GM12878 (cell line): ENCODE measurements around the gene RPGRIP1. TPM values are rescaled to one million over a fixed set of nuclear protein-coding genes. Genes with fewer than 3 reads are reported as not detected.
A peak's percentile ranks its signal among the peaks of the same experiment; 100 is the strongest.

Experiments
- BCL11A ChIP-seq: IDR thresholded peaks from 2 replicates; pipeline ENCODE4 v1.6.1; 2011; ENCODE audit warnings: low read depth, low read length
- CBX5 ChIP-seq: sonication (generic); IDR thresholded peaks from 2 replicates; pipeline ENCODE4 v1.6.1; 2016; ENCODE audit warnings: low read depth, moderate library complexity, mild to moderate bottlenecking, inconsistent platforms
- CHD1 ChIP-seq: IDR thresholded peaks from 2 replicates; pipeline ENCODE4 v1.6.1; 2012; ENCODE audit warnings: low read depth, low read length, improper control_type of control experiment
- EED ChIP-seq: sonication (generic); IDR thresholded peaks from 2 replicates; pipeline ENCODE4 v1.6.1; 2016; ENCODE audit warnings: antibody characterized with exemption, low read depth
- EP300 ChIP-seq, 2 experiments: fragments of 150-350 bp in 1 of 2; IDR thresholded peaks; 2 replicates each; pipeline ENCODE4 v1.6.1; 2011 to 2012; ENCODE audit warnings: low read depth in 2 of 2, low read length in 2 of 2, borderline replicate concordance in 1 of 2, improper control_type of control experiment in 1 of 2, inconsistent platforms in 1 of 2; ENCODE audit not compliant: control insufficient read depth in 1 of 2
- ESRRA ChIP-seq: IDR thresholded peaks from 2 replicates; pipeline ENCODE4 v1.6.1; 2012; ENCODE audit warnings: mild to moderate bottlenecking, low read length, improper control_type of control experiment
- GATAD2B ChIP-seq: fragments of 450-650 bp; conservative IDR thresholded peaks from 2 replicates; pipeline ENCODE4 v1.6.1; 2017; ENCODE audit warnings: low read depth, mild to moderate bottlenecking, moderate library complexity
- NFIC ChIP-seq: IDR thresholded peaks from 2 replicates; pipeline ENCODE4 v1.6.1; 2012; ENCODE audit warnings: low read depth, mild to moderate bottlenecking, inconsistent platforms, low read length, moderate library complexity
- NR2C2 ChIP-seq: IDR thresholded peaks from 2 replicates; pipeline ENCODE4 v1.6.1; 2011; ENCODE audit warnings: borderline replicate concordance, low read depth; ENCODE audit not compliant: control insufficient read depth, insufficient read length
- RBBP5 ChIP-seq: fragments of 200-600 bp; sonication (generic); conservative IDR thresholded peaks from 2 replicates; pipeline ENCODE4 v1.6.1; 2016
- SIN3A ChIP-seq: IDR thresholded peaks from 2 replicates; pipeline ENCODE4 v1.6.1; 2012; ENCODE audit warnings: low read depth, low read length, improper control_type of control experiment
- SMAD5 ChIP-seq: IDR thresholded peaks from 2 replicates; pipeline ENCODE4 v1.6.1; 2016; ENCODE audit warnings: antibody characterized with exemption, low read depth
- SMARCA5 ChIP-seq: fragments of 450-650 bp; IDR thresholded peaks from 2 replicates; pipeline ENCODE4 v1.6.1; 2017; ENCODE audit warnings: mild to moderate bottlenecking
- SPI1 ChIP-seq: IDR thresholded peaks from 2 replicates; pipeline ENCODE4 v1.6.1; 2011; ENCODE audit warnings: low read depth, mild to moderate bottlenecking, low read length, moderate library complexity, borderline replicate concordance; ENCODE audit not compliant: insufficient read depth
- TBL1XR1 ChIP-seq: IDR thresholded peaks from 2 replicates; pipeline ENCODE4 v1.6.1; 2012; ENCODE audit warnings: low read depth, low read length, improper control_type of control experiment
- TCF7 ChIP-seq: IDR thresholded peaks from 2 replicates; pipeline ENCODE4 v1.6.1; 2014; ENCODE audit warnings: antibody characterized with exemption, borderline replicate concordance
- polyA plus RNA-seq, 11 experiments: library from polyadenylated mRNA; depleted of rRNA in 4 of 11; unstranded in 6 of 11; stranded (reverse) in 5 of 11; fragments of >200 nt; fragmentation: Nextera tagmentation in 4 of 11; fragmentation: Illumina TruSeq in 1 of 11; extraction: Ambion mirVana in 4 of 11; extraction: Trizol in 1 of 11; gene quantifications; 1 replicate in 1 of 11; 2 replicates in 10 of 11; pipeline versions ENCODE4 v1.2.1 to v1.2.3, GENCODE V29; 2011 to 2016; ENCODE audit warnings: inconsistent platforms in 2 of 11, missing spikeins in 2 of 11, low read depth in 1 of 11
- total RNA-seq, 4 experiments: library from RNA; depleted of rRNA in 3 of 4; stranded (reverse); fragments of >200 nt in 3 of 4; fragmentation: Illumina TruSeq in 1 of 4; extraction: Trizol in 1 of 4; gene quantifications; 2 replicates each; pipeline versions ENCODE4 v1.2.1 to v1.2.3, GENCODE V29; 2013 to 2021
- TF ChIP-seq, protein P1 (sequence below): fragments of 450-650 bp; IDR thresholded peaks from 2 replicates; pipeline ENCODE4 v1.6.1; 2017; ENCODE audit warnings: borderline replicate concordance
- TF ChIP-seq, protein P2 (sequence below): fragments of 450-650 bp; IDR thresholded peaks from 2 replicates; pipeline ENCODE4 v1.6.1; 2017; ENCODE audit warnings: mild to moderate bottlenecking, low read depth, inconsistent platforms; ENCODE audit not compliant: poor library complexity, severe bottlenecking
- TF ChIP-seq, protein P3 (sequence below): fragments of 450-650 bp; IDR thresholded peaks from 2 replicates; pipeline ENCODE4 v1.6.1; 2017; ENCODE audit warnings: low read depth, mild to moderate bottlenecking, moderate library complexity
- TF ChIP-seq, protein P4 (sequence below): fragments of 450-650 bp; IDR thresholded peaks from 2 replicates; pipeline ENCODE4 v1.6.1; 2017; ENCODE audit warnings: mild to moderate bottlenecking, moderate library complexity

RPGRIP1 gene
- total and polyA plus RNA-seq, 10 of the 15 experiments (the other 5 are each of a cell fraction or from before 2014, with no cell fraction given), result 0.07 to 1.1 (median 0.30) TPM; not detected in 1

DNA sequence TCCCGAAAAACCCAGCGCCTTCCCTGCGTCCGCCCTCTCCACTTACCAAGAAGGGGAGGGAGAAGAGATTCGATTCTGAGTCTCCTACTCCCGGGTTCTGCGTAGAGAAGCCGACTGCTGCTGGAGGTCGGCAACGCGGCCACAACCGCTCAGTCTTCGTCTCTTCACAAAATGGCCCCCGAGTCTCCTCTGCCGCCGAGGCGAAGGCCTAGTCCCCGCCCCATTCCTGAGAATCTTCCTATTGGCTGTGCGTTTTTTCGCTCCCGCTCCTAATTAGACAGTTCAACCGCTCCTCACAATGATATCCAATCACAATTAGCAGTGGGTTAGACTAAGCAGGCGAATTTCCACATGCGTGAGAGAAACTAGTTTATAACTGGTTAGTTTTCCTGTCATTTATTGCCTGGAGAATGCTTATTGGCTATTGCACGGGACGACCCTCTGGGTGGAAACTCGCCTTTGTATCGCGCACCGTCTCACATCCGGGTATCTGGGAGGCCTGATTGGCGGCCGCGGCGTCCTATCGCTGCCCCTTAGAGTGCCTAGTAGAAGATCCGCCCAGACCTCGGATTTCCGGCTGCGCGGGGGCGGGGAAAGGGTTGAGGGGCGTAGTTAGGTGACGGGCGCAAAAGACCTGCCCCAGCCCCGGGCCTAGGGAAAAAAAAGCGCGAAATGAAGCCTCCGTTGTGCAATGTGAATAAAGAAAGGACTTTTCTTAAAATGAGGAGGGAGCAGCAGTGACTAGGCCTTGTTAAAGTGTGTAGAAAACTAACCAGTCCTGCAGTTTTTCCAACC lies 10.4 kb upstream of the RPGRIP1 start, which contains the start of gene HNRNPC (continued):
- TF ChIP-seq ESRRA (no peak), BCL11A (no peak), CBX5 (no peak), EED (0 out of 2 replicates have a peak, but pooled peaks have one; percentile 52), NFIC (no peak; the same call in 1 of the 2 replicates), TBL1XR1 (no peak), SPI1 (no peak), TCF7 (no peak), EP300 (IDR thresholded peaks at IDR 0.05; ENCODE audit: borderline replicate concordance in 1 of 2, control insufficient read depth in 1 of 2, low read depth in 2 of 2, low read length in 2 of 2) (no peak), SMAD5 (peak; percentile 97), NR2C2 (no peak), CHD1 (0 out of 2 replicates have a peak, but pooled peaks have one; percentile 93), SMARCA5 (0 out of 2 replicates have a peak, but pooled peaks have one; percentile 35), SIN3A (no peak), GATAD2B (no peak; the same call in 1 of the 2 replicates), RBBP5 (no peak; the same call in 1 of the 2 replicates)
- TF ChIP-seq, protein P1, sequence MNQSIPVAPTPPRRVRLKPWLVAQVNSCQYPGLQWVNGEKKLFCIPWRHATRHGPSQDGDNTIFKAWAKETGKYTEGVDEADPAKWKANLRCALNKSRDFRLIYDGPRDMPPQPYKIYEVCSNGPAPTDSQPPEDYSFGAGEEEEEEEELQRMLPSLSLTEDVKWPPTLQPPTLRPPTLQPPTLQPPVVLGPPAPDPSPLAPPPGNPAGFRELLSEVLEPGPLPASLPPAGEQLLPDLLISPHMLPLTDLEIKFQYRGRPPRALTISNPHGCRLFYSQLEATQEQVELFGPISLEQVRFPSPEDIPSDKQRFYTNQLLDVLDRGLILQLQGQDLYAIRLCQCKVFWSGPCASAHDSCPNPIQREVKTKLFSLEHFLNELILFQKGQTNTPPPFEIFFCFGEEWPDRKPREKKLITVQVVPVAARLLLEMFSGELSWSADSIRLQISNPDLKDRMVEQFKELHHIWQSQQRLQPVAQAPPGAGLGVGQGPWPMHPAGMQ, result no peak
- TF ChIP-seq, protein P2, sequence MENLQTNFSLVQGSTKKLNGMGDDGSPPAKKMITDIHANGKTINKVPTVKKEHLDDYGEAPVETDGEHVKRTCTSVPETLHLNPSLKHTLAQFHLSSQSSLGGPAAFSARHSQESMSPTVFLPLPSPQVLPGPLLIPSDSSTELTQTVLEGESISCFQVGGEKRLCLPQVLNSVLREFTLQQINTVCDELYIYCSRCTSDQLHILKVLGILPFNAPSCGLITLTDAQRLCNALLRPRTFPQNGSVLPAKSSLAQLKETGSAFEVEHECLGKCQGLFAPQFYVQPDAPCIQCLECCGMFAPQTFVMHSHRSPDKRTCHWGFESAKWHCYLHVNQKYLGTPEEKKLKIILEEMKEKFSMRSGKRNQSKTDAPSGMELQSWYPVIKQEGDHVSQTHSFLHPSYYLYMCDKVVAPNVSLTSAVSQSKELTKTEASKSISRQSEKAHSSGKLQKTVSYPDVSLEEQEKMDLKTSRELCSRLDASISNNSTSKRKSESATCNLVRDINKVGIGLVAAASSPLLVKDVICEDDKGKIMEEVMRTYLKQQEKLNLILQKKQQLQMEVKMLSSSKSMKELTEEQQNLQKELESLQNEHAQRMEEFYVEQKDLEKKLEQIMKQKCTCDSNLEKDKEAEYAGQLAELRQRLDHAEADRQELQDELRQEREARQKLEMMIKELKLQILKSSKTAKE, result peak; percentile 99
- TF ChIP-seq, protein P3, sequence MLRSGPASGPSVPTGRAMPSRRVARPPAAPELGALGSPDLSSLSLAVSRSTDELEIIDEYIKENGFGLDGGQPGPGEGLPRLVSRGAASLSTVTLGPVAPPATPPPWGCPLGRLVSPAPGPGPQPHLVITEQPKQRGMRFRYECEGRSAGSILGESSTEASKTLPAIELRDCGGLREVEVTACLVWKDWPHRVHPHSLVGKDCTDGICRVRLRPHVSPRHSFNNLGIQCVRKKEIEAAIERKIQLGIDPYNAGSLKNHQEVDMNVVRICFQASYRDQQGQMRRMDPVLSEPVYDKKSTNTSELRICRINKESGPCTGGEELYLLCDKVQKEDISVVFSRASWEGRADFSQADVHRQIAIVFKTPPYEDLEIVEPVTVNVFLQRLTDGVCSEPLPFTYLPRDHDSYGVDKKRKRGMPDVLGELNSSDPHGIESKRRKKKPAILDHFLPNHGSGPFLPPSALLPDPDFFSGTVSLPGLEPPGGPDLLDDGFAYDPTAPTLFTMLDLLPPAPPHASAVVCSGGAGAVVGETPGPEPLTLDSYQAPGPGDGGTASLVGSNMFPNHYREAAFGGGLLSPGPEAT, result peak; percentile 71
- TF ChIP-seq, protein P4, sequence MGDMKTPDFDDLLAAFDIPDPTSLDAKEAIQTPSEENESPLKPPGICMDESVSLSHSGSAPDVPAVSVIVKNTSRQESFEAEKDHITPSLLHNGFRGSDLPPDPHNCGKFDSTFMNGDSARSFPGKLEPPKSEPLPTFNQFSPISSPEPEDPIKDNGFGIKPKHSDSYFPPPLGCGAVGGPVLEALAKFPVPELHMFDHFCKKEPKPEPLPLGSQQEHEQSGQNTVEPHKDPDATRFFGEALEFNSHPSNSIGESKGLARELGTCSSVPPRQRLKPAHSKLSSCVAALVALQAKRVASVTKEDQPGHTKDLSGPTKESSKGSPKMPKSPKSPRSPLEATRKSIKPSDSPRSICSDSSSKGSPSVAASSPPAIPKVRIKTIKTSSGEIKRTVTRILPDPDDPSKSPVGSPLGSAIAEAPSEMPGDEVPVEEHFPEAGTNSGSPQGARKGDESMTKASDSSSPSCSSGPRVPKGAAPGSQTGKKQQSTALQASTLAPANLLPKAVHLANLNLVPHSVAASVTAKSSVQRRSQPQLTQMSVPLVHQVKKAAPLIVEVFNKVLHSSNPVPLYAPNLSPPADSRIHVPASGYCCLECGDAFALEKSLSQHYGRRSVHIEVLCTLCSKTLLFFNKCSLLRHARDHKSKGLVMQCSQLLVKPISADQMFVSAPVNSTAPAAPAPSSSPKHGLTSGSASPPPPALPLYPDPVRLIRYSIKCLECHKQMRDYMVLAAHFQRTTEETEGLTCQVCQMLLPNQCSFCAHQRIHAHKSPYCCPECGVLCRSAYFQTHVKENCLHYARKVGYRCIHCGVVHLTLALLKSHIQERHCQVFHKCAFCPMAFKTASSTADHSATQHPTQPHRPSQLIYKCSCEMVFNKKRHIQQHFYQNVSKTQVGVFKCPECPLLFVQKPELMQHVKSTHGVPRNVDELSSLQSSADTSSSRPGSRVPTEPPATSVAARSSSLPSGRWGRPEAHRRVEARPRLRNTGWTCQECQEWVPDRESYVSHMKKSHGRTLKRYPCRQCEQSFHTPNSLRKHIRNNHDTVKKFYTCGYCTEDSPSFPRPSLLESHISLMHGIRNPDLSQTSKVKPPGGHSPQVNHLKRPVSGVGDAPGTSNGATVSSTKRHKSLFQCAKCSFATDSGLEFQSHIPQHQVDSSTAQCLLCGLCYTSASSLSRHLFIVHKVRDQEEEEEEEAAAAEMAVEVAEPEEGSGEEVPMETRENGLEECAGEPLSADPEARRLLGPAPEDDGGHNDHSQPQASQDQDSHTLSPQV, result no peak
